GM12874 (cell line): ENCODE data around the gene WIPF2.

ENCODE experiments used
- CTCF ChIP-seq: IDR thresholded peaks from 2 replicates; pipeline ENCODE4 v1.5.1; 2011; ENCODE audit warnings: low read depth, mild to moderate bottlenecking, control low read depth, low read length, moderate library complexity; ENCODE audit not compliant: insufficient read depth

WIPF2 gene

GRCh38 chr17:40312893-40313667, 94.0 kb downstream of the WIPF2 start:
- TF ChIP-seq CTCF, result no peak

GRCh38 chr17:40313668-40314583, 94.8 kb downstream of the WIPF2 start:
- TF ChIP-seq CTCF, result no peak

- no peak for TF ChIP-seq CTCF
These were observed 95.5 kb downstream of the WIPF2 start for GRCh38 chr17:40314584-40314956.

DNA sequence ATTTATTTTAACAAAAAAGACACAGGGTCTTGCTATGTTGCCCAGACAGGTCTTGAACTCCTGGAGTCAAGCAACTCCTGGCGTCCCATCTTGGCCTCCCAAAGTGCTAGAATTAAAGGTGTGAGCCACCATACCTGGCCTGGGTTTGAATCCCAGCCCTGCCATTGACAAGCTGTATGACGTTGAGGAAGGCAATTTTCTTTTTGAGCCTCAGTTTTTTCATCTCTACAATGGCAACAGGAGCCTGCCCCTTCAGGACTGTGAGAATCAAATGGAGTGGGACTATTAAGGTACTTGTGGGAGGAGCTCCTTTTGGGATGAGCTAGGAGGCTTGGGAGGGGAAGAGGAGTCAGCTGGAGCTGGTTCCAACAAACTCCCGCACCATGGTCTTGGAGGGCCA, 96.1 kb downstream of the WIPF2 start:
- no peak for TF ChIP-seq CTCF

DNA sequence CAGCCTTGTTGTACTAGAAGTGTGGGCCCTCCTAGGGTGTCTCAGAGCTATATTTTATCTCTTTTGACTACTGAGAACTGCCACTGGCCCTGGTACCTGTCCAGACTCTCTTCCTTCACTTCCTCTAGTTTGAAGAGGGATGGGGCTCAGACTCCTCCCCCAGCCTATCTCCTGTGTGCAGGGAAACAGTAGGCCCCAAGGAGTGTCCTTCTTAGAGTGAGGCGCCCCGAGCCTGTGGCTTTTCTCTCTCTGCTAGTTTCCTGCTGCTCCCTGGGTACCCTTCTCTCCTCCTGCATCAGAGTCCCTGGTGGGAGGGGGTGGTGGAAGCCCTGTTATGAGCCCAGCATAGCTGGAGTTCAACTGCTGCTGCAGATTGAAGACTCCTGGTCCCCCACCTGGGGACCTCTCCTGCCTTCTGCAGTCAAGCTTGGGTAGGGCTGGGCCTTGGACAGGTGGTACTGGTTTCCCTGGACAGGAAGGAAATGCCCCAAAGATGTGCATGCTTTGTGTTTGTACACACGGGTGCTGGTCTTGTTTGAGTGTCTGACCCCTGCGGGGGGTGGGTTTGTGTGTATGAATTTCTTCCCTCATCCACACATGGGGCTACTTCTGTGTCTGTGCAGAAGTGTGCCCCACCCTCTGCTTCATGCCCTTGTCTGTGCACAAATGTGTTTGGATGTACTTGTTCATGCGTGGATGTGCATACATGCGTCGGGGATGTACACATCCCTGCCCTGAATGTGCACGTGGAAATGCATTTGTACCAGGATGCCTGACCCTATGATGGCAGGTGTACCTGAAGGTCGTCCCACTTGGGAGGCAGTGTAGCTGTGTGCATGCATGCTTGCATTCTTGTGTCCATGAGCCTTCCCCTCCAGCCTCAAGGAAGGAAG, 96.8 kb downstream of the WIPF2 start:
- TF ChIP-seq CTCF, result no peak

- no peak for TF ChIP-seq CTCF
These were observed 97.7 kb downstream of the WIPF2 start for GRCh38 chr17:40316571-40317344.
